Activated CD4-positive, alpha-beta T cell treated with anti-CD3 and anti-CD28 coated beads, Interleukin-2, amount 10 ng/mL, durations not matched to agents 24 days and 14 days (primary cell): ENCODE data around the gene ZFP62. TPM values are rescaled to one million over a fixed set of nuclear protein-coding genes. Genes with fewer than 3 reads are reported as not detected.
"Not testable (repeated sequence)": the region's sequence is repeated elsewhere in the genome, so short reads cannot be mapped to it uniquely, and the experiment has no call there.

Experiments used
- DNase-seq: peaks from one replicate; pipeline ENCODE4 v3.0.0; 2022
- H3K27ac Mint-ChIP-seq: one replicate; pipeline ENCODE4 v1.8.0; 2022; ENCODE audit warnings: mild to moderate bottlenecking, mixed read lengths
- H3K27me3 Mint-ChIP-seq: one replicate; pipeline ENCODE4 v1.8.0; 2022; ENCODE audit warnings: mixed read lengths
- H3K36me3 Mint-ChIP-seq: one replicate; pipeline ENCODE4 v1.8.0; 2022; ENCODE audit warnings: low read depth, mild to moderate bottlenecking, mixed read lengths
- H3K4me1 Mint-ChIP-seq: one replicate; pipeline ENCODE4 v1.8.0; 2021; ENCODE audit warnings: mixed read lengths
- H3K4me3 Mint-ChIP-seq: one replicate; pipeline ENCODE4 v1.8.0; 2022; ENCODE audit warnings: mild to moderate bottlenecking, moderate library complexity, mixed read lengths
- H3K9me3 Mint-ChIP-seq: one replicate; pipeline ENCODE4 v1.8.0; 2021; ENCODE audit warnings: mixed read lengths
- intact Hi-C: fragments of 100-400 bp; cut with micrococcal nuclease; formaldehyde crosslinking; loops from one replicate; pipeline ENCODE4 v1.15.1; 2023
- total RNA-seq: library from RNA; stranded (reverse); gene quantifications from 2 replicates; pipeline ENCODE4 v1.2.3, GENCODE V29; 2022

The ZFP62 gene
- total RNA-seq = 26.7 and 28.0 TPM in 2 replicates

GRCh38 chr5:180860887-180861822, at the start of gene ZFP62:
Gene ZFP62, minus strand, starts transcription at chr5:180861276. Its CDS starts 57 bp downstream, at chr5:180861219.
- peak; percentile 96 for DNase-seq
- Mint-ChIP-seq H3K4me1 (peaks cover 15% of the 10 kb centered on the region), H3K36me3 (peaks cover 21% of the 10 kb centered on the region), H3K4me3 (peak within 1 kb of the TSS; percentile 91), H3K9me3 (no peaks in the 10 kb centered on the region), H3K27ac (peak within 1 kb of the TSS; percentile 94), H3K27me3 (peaks cover 6% of the 10 kb centered on the region)
- intact Hi-C loops = loop anchor here (1.0 to 10.0 kb wide), 5 partner anchors 29 to 404 kb away; partner anchors contain the start of gene TRIM52

GRCh38 chr5:180910735-180911134, 49.7 kb upstream of the ZFP62 start:
- peaks cover 2% of the 10 kb centered on the region for H3K27me3 Mint-ChIP-seq
- H3K27ac Mint-ChIP-seq = no peak overlapping the region
- H3K4me3 Mint-ChIP-seq = no peak overlapping the region
- H3K4me1 Mint-ChIP-seq = peaks cover 2% of the 10 kb centered on the region
- intact Hi-C loops = no loop called here
- H3K36me3 Mint-ChIP-seq = no peaks in the 10 kb centered on the region
- no peaks in the 10 kb centered on the region for H3K9me3 Mint-ChIP-seq
- no peak for DNase-seq

GRCh38 chr5:180910182-180910581, 49.1 kb upstream of the ZFP62 start:
- H3K27me3 Mint-ChIP-seq = no peaks in the 10 kb centered on the region
- intact Hi-C loops = no loop called here
- H3K27ac Mint-ChIP-seq = peak overlapping the region; percentile 10
- H3K36me3 Mint-ChIP-seq = no peaks in the 10 kb centered on the region
- H3K9me3 Mint-ChIP-seq = no peaks in the 10 kb centered on the region
- H3K4me1 Mint-ChIP-seq = peaks cover 2% of the 10 kb centered on the region
- no peak overlapping the region for H3K4me3 Mint-ChIP-seq
- no peak for DNase-seq

GRCh38 chr5:180909782-180910181, 48.7 kb upstream of the ZFP62 start:
- Mint-ChIP-seq H3K36me3 (no peaks in the 10 kb centered on the region), H3K4me3 (no peak overlapping the region), H3K4me1 (peaks cover 2% of the 10 kb centered on the region), H3K27ac (peak overlapping the region; percentile 10), H3K27me3 (no peaks in the 10 kb centered on the region), H3K9me3 (no peaks in the 10 kb centered on the region)
- intact Hi-C loops = no loop called here
- no peak for DNase-seq

- peak overlapping the region; percentile 62 for H3K27ac Mint-ChIP-seq
- intact Hi-C loops = no loop called here
- peaks cover 2% of the 10 kb centered on the region for H3K4me1 Mint-ChIP-seq
- no peaks in the 10 kb centered on the region for H3K27me3 Mint-ChIP-seq
- no peak for DNase-seq
- no peaks in the 10 kb centered on the region for H3K36me3 Mint-ChIP-seq
- no peak overlapping the region for H3K4me3 Mint-ChIP-seq
- H3K9me3 Mint-ChIP-seq = no peaks in the 10 kb centered on the region
Observed at GRCh38 chr5:180908998-180909731, 48.1 kb upstream of the ZFP62 start.

GRCh38 chr5:180908400-180908799, 47.3 kb upstream of the ZFP62 start:
- no peak for DNase-seq
- H3K9me3 Mint-ChIP-seq = no peaks in the 10 kb centered on the region
- no peak overlapping the region for H3K27ac Mint-ChIP-seq
- no peak overlapping the region for H3K4me3 Mint-ChIP-seq
- intact Hi-C loops = no loop called here
- peaks cover 2% of the 10 kb centered on the region for H3K4me1 Mint-ChIP-seq
- H3K27me3 Mint-ChIP-seq = no peaks in the 10 kb centered on the region
- no peaks in the 10 kb centered on the region for H3K36me3 Mint-ChIP-seq

GRCh38 chr5:180901319-180902009, 40.4 kb upstream of the ZFP62 start:
- Mint-ChIP-seq H3K4me3 (no peak overlapping the region), H3K27me3 (no peaks in the 10 kb centered on the region), H3K4me1 (no peaks in the 10 kb centered on the region), H3K36me3 (no peaks in the 10 kb centered on the region), H3K27ac (peak overlapping the region; percentile 25), H3K9me3 (no peaks in the 10 kb centered on the region)
- intact Hi-C loops = no loop called here
- no peak for DNase-seq

- Mint-ChIP-seq H3K27ac (no peak overlapping the region), H3K4me1 (no peaks in the 10 kb centered on the region), H3K27me3 (no peaks in the 10 kb centered on the region), H3K36me3 (no peaks in the 10 kb centered on the region), H3K4me3 (no peak overlapping the region), H3K9me3 (no peaks in the 10 kb centered on the region)
- intact Hi-C loops = no loop called here
- DNase-seq = no peak
Observed at GRCh38 chr5:180900178-180900577, 39.1 kb upstream of the ZFP62 start.

GRCh38 chr5:180898621-180899246, 37.7 kb upstream of the ZFP62 start, which contains the start of gene BTNL8:
Gene BTNL8, plus strand, starts transcription at chr5:180899159. Its CDS starts 152 bp downstream, at chr5:180899311.
- intact Hi-C loops = no loop called here
- Mint-ChIP-seq H3K4me3 (no peak within 1 kb of the TSS), H3K27ac (no peak within 1 kb of the TSS), H3K36me3 (no peaks in the 10 kb centered on the region), H3K4me1 (no peaks in the 10 kb centered on the region), H3K9me3 (peaks cover 5% of the 10 kb centered on the region), H3K27me3 (no peaks in the 10 kb centered on the region)
- DNase-seq = no peak

- H3K36me3 Mint-ChIP-seq, H3K4me3 Mint-ChIP-seq, H3K27ac Mint-ChIP-seq, DNase-seq, H3K4me1 Mint-ChIP-seq, H3K9me3 Mint-ChIP-seq, intact Hi-C loops: not testable (repeated sequence)
- peaks cover 18% of the 10 kb centered on the region for H3K27me3 Mint-ChIP-seq
Observed at GRCh38 chr5:180895330-180895729, 34.3 kb upstream of the ZFP62 start.

- no peak overlapping the region for H3K27ac Mint-ChIP-seq
- H3K27me3 Mint-ChIP-seq = peaks cover 25% of the 10 kb centered on the region
- intact Hi-C loops = no loop called here
Observed at GRCh38 chr5:180889381-180889780, 28.3 kb upstream of the ZFP62 start.

GRCh38 chr5:180885845-180886529, 24.9 kb upstream of the ZFP62 start:
- H3K36me3 Mint-ChIP-seq, H3K9me3 Mint-ChIP-seq, intact Hi-C loops, H3K4me1 Mint-ChIP-seq, DNase-seq, H3K27ac Mint-ChIP-seq, H3K4me3 Mint-ChIP-seq: not testable (repeated sequence)
- peaks cover 29% of the 10 kb centered on the region for H3K27me3 Mint-ChIP-seq

More at GRCh38 chr5:180889381-180889780, 28.3 kb upstream of the ZFP62 start:
- Mint-ChIP-seq H3K36me3 (no peaks in the 10 kb centered on the region), H3K4me3 (no peak overlapping the region), H3K4me1 (no peaks in the 10 kb centered on the region), H3K9me3 (no peaks in the 10 kb centered on the region)
- no peak for DNase-seq
